ENCODE results near the gene GLRX2. TPM values are rescaled to one million over a fixed set of nuclear protein-coding genes. Genes with fewer than 3 reads are reported as not detected.

Gene GLRX2
- total and polyA plus RNA-seq, 12 donors = 27.6 to 64.9 (median 33.5) TPM

DNA sequence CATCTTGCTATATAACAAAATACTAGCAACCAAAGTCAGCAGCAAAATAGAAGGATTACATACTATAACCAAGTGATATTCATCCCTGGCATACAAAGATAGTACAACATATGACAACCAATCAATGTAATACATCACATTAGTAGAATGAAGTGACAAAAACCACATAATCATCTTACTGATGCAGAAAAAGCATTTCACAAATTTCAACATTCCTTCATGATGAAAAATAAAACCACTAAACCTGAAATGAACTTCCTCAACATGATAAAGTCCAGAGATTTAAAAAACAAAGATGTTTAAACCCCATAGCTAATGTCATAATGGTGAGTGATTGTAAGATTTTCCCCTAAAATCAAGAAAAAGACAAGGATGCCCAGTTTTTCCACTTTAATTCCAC is 27.2 kb downstream of the GLRX2 start:
- peaks cover 0 to 7% (median 0%) of the 10 kb centered on the region in 11 donors for H3K9me3 ChIP-seq
- peaks cover 0 to 86% (median 38%) of the 10 kb centered on the region in 9 donors for H3K36me3 ChIP-seq
- H3K27me3 ChIP-seq = no peaks in the 10 kb centered on the region
- TF ChIP-seq, protein P1, sequence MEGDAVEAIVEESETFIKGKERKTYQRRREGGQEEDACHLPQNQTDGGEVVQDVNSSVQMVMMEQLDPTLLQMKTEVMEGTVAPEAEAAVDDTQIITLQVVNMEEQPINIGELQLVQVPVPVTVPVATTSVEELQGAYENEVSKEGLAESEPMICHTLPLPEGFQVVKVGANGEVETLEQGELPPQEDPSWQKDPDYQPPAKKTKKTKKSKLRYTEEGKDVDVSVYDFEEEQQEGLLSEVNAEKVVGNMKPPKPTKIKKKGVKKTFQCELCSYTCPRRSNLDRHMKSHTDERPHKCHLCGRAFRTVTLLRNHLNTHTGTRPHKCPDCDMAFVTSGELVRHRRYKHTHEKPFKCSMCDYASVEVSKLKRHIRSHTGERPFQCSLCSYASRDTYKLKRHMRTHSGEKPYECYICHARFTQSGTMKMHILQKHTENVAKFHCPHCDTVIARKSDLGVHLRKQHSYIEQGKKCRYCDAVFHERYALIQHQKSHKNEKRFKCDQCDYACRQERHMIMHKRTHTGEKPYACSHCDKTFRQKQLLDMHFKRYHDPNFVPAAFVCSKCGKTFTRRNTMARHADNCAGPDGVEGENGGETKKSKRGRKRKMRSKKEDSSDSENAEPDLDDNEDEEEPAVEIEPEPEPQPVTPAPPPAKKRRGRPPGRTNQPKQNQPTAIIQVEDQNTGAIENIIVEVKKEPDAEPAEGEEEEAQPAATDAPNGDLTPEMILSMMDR (IDR thresholded peaks at IDR 0.05) = no peak
- intact Hi-C loops (cut with DNase I) = no loop called here
- H3K27ac ChIP-seq = no peak overlapping the region
- DNase-seq (no peak), ATAC-seq (no peak)
- H3K4me3 ChIP-seq = no peak overlapping the region
- H3K4me1 ChIP-seq = no peaks in the 10 kb centered on the region

DNA sequence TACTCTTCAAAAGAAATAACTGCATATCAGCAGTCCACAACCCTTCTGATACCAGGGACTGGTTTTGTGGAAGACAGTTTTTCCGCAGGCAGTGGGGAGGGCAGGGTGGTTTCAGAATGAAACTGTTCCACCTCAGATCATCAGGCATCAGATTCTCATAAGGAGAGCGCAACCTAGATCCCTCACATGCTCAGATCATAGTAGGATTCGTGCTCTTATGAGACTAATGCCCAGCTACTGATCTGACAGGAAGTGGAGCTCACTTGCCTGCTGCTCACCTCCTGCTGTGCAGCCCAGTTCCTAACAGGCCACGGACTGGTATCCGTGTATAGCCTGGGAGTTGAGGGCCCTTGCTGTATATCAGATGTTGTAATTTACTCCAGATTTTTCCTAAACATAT is 34.3 kb downstream of the GLRX2 start:
- WGBS, 2 donors = 53 to 60% methylated on average over 5 of the region's 5 CpGs
- peak overlapping the region in 4 of 10 donors; percentile 18 to 55 (median 42) for H3K27ac ChIP-seq

DNA sequence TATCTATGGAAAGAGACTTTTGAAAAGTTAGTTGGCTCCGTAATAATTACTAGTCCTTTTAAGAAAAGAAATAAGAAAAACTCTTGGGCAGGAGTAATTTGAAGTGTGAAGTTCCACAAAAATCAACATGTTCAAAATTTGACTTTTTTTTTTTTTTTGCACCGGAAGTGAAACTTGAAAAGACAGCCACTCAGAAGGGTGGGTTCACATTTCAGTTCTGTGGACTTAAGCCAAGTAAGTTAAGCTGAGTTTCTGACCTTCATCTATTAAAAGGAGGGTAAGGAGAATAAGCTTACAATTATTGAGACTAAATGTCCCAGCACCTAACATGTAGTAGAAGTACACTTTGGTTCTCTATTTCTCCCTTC is 34.8 kb downstream of the GLRX2 start:
- WGBS, 2 donors = 57% methylated on average over 2 of the region's 2 CpGs
- intact Hi-C loops (cut with DNase I) = no loop called here
- Histone ChIP-seq H3K4me1 (peaks cover 3 to 36% (median 22%) of the 10 kb centered on the region in 9 donors), H3K27me3 (no peaks in the 10 kb centered on the region), H3K4me3 (no peak overlapping the region), H3K9me3 (no peaks in the 10 kb centered on the region), H3K36me3 (peaks cover 0 to 32% (median 0%) of the 10 kb centered on the region in 9 donors), H3K27ac (peak overlapping the region in 4 of 10 donors; percentile 18 to 55 (median 29))
- DNase-seq = no peak
- peak in 2 of 8 donors; percentile 24 to 25 for ATAC-seq
- TF ChIP-seq, protein P1 (IDR thresholded peaks at IDR 0.05) = no peak

More for the DNA sequence above, 34.3 kb downstream of the GLRX2 start:
- DNase-seq (no peak), ATAC-seq (peak in 1 of 8 donors; percentile 33)
- H3K4me1 ChIP-seq = peaks cover 3 to 33% (median 22%) of the 10 kb centered on the region in 9 donors
- no peaks in the 10 kb centered on the region for H3K27me3 ChIP-seq
- H3K9me3 ChIP-seq = no peaks in the 10 kb centered on the region
- H3K36me3 ChIP-seq = peaks cover 0 to 37% (median 0%) of the 10 kb centered on the region in 9 donors
- intact Hi-C loops (cut with DNase I) = no loop called here
- TF ChIP-seq, protein P1 (IDR thresholded peaks at IDR 0.05) = no peak
- no peak overlapping the region for H3K4me3 ChIP-seq

DNA sequence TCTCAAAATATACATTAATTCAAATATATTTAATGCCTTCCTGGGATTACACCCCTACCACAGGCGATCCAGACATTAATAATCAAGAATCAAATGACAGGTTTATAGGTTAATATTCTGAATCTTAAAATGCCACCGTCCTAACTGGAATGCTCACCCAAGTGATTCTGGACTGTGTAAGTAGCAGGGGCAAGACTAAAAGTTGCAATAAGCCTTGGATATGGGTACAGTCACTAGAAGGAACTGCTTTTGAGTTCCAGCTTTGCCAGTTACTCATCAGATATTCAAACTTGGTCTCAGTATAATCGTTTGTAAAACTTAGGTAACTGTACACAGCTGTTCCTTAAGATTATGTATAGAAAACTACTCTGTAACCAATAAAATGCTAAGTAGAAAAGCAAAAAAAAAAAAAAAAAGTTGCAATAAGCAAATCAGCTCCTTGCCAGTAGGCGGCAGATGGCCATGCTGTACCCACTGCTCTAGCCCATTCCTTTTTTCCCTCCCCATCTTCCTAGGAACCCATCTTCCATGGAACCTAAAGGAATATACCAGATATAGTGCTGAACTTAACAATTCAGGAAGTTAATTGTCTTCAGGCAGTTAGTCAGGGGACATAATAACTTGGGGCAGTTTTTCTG is 35.3 kb downstream of the GLRX2 start:
- H3K4me1 ChIP-seq = peaks cover 3 to 37% (median 22%) of the 10 kb centered on the region in 9 donors
- WGBS, 2 donors = 87 to 93% methylated on average over 4 of the region's 4 CpGs
- intact Hi-C loops (cut with DNase I) = loop anchor here in 3 of 10 donors (5.0 kb wide), 1 partner anchor 32 kb away; no protein-coding TSS in a partner anchor
- no peaks in the 10 kb centered on the region for H3K27me3 ChIP-seq
- H3K9me3 ChIP-seq = no peaks in the 10 kb centered on the region
- ATAC-seq (no peak), DNase-seq (no peak)
- H3K4me3 ChIP-seq = no peak overlapping the region
- peaks cover 0 to 30% (median 0%) of the 10 kb centered on the region in 9 donors for H3K36me3 ChIP-seq
- H3K27ac ChIP-seq = peak overlapping the region in 2 of 10 donors; percentile 23 to 55
- TF ChIP-seq, protein P1 (IDR thresholded peaks at IDR 0.05) = peak in 2 of 9 donors; percentile 7 to 20

Data from heart right ventricle (tissue), 16 donors.